Kidney tubule cell (primary cell): Measurements from ENCODE around the gene JAK1.

Source experiments
- DNase-seq: peaks from one replicate; pipeline ENCODE4 v3.0.0-alpha.2; 2018; ENCODE audit warnings: low spot score

Gene JAK1

DNA sequence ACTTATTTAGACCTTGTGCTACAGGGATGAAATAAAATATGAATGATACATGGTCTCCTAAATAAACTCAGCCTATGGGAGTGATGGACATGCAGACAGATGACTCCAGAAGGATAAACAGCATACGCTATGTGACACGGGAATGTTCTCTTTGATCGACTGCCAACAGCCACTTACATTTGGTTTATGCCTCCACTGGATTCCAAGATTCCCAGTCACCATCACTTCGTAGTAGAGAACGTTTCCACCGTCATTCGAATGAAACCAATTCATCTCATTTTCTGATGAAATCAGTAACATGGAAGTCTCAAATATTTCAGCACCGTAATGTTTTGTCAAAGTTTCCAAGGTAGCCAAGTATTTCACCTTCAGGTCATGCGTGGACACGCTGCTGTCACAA lies 99.7 kb downstream of the JAK1 start:
- no peak for DNase-seq

DNA sequence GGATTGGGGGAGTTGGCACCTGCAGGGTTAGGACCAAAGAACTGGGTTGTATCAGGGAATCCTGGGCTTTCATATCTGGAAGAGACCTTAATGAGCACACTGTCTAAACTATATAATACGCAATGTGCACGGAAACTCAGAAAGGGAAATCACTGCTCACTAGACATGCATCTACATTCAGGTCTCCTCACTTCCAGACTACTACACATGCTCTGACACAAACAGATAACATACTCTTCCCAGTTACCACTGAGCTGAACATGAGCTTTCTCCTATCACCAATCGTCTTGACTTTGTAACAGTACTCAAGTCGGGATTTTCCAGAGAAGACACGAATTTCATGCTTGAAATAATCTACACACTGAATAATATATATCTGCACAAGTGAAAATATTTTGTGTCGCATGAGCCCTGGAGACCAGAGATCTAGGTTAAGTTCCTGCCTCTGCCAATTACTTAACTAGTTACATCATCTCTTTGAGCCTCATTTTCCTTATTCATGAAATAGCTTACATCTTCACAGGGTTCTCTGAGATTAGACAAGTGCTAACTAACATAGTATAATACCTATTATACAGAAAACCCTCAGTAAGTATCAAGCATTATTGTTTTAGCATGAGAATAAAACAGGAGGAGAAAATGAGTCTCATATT lies 101.1 kb downstream of the JAK1 start:
- DNase-seq = no peak

DNA sequence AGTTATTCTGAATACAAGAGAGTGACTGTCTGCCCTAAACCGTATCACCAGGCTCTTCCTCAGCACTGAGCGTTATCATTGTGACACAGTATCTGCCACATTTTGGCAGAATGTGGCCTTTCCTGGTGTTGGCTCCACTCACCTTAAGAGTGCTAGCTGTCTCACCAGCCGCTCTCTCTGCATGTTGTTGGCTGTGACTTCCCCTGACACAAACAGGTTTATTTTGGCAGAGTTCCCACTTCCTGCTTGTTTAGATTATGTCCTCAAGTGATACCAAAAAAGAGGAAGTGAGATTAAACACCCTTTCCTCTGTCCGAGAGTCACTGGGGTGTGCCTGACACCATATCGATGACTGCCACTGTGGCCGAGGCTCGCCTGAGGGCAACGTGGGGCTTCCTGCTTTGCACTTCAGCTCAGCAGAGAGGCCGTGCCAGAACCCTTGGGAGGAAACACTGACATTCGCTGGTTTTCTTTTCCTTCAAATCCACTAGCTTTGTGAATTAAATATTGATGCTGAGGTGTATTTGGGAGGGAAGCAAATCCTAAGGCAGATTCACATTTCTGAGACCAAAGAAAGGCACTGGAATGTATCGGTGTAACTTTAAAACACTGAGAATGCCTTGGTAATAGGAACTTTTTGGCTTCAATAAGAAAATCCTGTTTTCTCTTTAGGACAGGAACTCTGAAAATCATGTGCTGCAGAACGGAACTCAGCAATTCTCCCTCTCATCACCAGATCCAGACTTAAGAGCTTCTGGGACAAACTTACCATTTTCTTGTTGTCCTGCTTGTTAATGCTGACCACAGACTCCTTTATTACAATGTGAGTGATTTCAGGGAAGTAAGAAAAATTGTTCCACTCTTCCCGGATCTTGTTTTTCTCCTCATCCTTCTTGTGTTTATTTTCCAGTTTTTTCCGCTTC lies 102.1 kb downstream of the JAK1 start:
- peak; percentile 88 for DNase-seq

DNA sequence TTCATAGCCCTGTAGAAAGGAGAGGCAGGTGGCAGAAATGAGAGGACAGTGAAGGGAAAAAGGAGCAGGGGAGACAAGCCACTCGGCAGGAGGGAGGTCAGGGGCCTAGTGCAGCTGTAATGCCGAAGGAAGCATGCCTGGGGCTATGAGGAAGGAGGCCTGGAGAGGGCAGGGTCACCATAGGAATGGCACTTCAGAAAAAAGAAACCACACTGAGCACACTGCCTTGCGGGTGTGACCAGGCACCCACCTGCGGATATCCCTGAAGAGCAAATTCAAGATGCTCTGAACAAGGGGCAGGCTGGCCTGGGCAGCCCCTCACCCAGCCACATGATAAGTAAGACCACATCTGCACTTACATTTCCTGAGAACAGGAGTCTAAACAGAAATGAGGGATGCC lies 104.7 kb downstream of the JAK1 start:
- peak; percentile 47 for DNase-seq

DNA sequence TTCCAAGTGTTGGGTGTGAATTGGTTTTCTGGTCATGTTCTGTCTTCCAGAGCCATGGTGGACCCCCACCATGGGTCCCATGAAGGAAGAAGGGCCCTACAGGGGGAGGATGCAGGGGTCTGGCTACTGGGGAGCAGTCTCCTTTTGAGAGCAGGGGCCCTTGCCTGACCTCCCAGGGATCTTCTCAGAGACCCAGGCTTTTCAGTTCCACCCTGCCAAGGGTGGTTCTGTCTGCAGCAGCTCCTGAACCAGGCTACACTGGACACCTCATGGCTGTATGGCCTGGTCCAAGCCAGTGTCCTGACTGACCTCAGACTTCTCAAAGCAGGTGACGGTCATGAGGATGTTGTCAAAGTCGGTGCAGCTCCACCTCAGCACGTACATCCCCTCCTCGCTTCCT lies 109.0 kb downstream of the JAK1 start:
- DNase-seq = no peak

DNA sequence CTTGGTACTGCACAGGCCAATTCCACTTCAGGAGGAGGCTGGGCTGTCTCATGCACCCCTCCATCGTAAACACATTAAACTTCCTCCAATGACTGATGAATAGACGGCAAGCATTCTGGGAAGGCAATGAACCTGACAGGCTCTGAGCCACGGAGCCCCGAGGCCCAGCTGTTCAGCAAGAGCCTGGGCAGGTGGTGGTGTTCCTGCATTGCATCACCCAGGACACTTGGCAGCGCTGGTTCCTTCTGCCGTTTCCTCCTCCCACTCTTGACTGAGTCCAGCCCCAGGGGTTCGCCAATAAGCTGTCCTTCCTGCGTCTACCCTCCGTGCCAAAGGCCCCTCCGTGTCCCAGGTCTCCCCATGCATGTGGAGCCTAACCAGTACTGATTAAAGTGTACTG lies 109.8 kb downstream of the JAK1 start:
- peak; percentile 12 for DNase-seq

DNA sequence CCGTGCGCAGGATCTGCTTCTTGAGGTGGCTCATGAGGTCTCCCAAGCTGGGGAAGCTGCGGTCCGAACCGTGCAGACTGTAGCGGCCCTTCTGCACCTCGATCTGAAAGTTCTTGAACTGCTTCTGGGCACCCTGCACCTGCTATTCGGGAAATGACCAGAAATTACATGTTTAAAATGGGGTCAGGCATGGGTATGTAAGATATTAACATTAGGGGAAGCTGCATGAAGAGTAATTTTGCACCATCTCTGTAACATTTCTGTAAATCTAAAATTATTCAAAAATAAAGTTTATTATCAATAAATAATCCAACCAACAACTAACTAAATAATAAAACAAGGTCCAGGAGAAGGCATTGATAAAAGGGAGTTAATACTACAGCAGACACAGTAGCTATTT lies 110.8 kb downstream of the JAK1 start:
- DNase-seq = no peak

DNA sequence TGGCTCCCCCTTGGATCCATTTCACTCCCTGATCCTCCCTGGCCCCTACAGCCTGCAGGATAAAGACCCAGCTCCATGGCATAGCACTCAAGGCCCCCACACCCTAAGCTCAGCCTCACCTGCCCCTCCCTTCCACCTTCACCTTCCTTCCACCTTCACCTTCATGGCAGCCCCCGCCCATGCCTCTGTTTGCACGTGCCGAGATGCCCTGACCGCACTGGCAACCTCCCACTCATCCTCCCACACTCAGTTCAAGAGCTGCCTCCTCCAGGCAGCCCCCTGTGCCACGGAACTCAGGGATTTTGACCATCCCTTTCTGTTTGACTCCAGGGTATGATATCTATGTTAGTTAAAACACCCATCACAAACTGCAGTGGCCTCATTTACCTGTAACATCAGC lies 111.7 kb downstream of the JAK1 start:
- no peak for DNase-seq

DNA sequence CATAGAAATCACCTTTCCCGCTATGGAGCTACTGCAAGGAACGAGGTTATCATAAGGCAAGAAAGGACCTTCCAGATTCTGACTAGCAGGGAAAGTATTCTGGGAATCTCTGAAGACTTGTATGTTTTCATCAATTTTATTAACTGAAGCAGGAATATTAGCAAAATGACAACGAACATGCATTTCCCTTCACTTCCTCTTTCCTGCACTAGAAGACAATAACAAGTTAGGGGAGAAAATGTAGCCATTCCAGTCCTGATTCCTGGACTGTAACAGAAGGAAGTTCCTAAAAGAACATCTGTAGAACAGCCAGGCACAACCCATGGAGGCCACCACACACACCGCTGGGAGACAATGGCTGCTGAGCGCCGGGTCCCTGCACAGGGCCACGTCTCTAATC lies 114.7 kb downstream of the JAK1 start:
- no peak for DNase-seq

DNA sequence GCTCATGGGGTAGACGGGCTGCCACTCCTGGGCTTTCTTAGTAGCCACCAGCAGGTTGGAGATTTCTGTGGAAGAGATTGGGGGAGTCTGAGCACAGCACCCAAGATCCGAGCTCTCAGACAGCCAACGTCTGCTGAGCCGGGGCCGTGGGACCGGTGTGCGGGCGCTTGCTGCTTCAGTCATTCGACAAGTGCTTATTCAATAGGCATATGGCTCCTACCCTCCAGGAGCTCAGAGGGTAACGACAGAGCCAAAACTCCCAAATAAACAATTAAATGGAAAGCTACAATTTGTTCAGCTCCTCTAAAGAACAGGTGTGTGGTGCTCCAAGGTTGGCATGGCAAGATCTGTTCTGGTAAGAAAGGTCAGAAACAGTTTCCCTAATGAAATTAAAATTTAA lies 115.5 kb downstream of the JAK1 start:
- no peak for DNase-seq

DNA sequence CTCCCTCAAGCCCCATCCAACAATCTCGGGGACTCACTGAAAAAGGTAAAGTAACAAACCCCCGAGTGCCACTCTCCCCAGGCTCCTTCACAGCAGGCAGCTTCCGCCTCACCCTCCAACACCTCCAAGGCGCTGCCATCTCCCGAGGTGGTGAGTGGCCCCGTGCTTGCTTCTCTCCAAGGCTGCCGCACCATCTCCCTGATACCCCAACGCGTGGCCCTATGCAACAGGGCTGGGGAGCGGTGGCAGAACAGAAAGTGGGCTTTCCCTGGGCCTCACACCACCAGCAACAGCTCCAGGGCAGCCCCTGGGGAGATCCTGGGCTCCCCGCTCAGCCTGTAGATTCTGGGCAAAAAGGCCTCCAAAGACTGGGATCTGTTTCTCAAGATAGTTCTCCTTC lies 116.4 kb downstream of the JAK1 start:
- DNase-seq = no peak

DNA sequence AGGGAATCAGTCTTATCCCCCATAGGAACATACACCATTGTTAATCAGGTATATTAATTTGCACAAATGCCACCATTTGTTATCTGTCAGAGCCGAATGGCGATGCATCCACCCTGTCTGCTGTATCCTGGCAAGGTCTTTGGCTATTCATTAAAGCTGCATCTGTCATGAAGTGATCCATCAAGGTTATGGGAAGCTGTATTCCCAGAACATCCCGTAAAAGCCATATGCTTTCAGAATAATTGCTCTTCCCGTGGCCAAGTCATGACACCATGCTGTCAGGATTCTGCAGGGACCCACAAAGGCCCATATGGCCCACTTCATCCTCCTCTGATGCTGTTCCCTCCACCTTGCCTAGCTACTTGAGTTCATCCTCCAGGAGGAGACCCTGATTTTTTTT lies 117.5 kb downstream of the JAK1 start:
- DNase-seq = no peak

DNA sequence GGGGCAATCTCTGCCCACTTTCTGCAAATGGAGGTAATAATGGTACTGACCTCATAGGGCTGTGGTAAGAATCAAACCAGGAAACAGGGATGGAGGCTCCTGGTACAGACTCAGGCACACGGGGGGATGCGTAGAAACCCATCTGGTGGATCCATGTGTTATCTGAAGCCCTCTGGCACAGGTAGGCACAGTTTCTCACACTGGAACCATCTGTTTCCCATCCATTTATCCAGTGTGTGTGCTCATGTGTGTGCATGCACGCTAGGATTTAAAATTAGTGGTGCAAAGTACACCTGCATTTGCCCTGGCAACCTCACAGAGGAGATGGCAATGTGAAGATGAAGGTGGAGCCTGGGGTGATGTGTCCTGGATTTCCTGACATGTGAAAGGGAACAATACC lies 118.2 kb downstream of the JAK1 start:
- DNase-seq = no peak

DNA sequence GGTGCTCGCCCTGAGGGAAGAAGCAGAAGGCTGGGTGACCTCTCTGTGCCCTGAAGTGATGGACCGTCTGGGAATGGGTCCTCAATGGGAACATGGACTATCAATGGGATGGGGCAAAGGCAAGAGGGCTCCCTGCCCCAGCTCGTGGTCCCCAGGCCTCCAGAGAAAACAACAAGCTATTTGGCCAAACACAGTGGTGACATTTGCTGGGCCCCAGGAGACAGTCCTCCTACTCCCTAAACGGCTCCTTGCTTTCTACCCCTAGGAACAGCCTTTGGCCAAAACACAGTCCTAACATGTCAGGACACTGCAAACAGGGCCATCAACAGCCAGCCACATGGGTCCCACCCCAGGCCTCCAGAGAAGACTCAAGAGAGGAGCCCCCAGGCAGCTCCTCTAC lies 118.7 kb downstream of the JAK1 start:
- DNase-seq = no peak

DNA sequence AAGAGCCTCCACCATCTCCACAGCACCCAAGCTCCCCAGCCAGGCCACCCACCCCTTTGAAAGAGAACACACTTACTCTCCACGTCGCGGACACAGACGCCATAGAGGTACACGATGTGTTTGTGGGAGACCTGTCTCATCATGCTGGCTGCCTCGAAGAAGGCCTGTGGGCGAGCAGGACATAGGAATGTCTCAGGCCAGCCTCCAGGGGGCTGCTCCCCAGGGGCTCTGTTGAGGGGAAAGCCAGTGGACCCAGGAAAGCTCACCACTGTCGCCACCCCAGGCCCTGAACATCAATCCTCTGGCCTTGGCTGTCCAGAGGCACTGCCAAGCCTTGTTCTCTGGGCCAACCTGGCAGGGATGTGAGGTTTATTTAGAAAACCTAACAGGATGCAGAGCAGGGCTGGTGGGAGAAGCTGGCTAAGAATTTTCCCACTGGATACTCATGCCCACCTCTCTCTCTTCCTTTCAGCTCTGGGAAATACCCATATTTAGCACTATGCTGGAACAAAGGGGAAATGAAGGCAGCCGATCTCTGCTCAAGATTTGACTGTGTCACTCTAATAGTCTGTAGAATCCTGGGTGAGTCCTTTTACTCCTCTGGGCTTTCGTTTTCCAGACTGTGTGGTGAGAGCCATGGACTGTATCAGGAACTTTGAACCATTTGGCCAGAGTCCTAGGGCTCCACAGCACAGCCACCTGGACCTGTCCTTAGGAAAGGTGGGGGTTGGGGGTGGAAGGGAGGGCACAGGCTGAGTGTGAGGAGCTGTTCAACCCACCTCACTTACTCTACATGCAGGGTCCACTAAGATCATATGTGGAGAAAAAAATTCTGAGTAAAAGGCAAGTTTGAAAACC lies 119.5 kb downstream of the JAK1 start:
- no peak for DNase-seq

DNA sequence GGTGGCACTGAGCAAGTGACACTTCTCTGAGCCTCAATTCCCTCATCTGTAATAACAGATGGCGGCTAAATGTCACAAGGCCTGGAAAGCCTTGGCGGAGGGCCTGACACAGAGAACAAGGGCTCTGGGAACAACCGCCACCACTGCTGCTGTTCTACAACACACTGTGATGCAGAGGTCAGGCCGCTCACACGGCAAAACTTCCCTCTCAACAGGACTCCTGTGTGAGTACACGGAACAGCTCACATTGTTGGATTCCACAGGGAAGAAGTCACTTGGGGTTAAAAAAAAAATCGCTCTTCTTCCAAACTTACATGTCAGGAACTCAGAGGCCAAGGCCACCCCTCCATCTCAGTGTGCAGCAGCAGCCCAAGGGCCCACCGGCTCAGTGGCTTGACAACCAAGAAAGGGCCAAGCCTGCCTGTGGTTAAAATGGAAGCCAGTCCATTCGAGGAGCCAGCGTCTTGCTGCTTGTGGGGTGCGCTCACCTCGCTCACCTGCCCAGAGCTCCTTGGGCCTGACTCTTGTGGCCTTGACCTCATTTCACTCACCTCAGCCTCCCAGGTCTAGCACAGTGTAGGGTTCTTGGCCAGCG lies 120.4 kb downstream of the JAK1 start:
- DNase-seq = no peak

DNA sequence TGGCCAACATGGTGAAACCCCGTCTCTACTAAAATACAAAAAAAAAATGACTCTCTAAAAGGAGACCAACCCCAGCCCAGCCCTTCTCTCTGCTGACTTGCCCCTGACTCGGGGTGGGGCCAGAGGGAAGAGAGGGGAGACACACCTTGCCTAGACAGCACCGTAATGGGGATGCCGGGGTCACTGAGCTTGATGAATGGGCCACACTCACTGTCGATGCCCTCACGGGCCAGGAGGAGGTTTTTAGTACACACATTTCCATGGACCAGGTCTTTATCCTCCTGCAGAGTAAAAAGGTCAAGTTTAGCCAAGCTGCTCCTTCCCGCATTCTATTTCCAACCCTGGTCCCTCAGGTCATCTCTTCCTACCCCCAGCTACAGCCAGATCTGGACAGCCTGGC lies 121.7 kb downstream of the JAK1 start:
- no peak for DNase-seq

DNA sequence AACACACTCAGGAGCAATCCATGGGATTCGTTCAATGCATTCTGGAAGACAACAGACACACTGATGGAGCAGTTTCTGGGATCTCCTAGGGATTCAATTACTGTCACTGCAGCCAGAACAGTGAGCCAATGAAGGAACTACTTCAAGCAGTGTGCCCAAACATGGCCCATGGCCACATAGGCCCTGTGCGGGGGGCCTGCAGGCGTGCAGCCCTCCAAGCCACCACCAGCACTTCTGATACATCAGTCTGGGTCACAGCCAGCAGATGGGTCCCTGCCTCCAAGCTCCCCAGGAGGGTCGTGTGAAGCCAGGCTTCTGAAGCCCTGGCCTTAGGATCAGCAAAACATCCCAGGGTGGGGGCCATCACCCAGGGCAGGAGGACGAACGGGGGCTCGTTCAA lies 122.2 kb downstream of the JAK1 start:
- no peak for DNase-seq

DNA sequence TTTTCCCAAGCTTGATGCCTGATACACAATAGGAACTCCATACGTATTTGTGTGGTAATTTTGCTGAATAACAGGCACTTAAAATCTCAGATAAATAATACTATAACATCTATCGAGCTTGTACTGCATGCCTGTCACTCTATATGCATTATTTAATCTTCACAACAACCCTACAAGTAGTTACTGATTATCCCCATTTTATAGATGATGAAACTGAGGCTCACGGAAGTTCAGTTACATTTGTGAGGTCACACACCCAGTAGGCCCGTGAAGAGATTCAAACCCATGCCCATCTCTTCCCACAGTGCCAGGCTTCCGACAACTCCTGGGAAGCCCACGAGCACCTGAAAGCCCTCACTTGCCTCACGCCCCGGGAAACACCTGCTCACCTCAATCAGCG lies 122.7 kb downstream of the JAK1 start:
- DNase-seq = no peak

DNA sequence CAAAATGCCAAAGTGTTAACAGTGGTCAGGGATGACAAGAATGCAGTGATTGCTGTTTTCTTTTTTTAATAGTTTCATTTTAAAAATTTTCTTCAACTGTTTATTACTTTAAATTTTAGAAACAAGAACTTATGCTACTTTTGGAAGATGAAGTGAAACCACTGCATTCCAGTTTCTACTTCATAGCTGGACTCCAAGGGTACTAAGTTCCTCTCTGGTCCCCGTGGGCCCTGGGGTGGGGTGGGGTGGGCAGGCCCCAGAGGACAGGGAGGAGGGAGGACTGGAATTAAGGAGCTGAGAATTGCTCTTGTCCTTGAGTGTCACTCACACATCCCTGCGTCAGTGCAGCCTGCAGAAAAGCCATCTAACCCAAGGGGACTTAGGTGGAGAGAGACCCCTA lies 124.1 kb downstream of the JAK1 start:
- no peak for DNase-seq

DNA sequence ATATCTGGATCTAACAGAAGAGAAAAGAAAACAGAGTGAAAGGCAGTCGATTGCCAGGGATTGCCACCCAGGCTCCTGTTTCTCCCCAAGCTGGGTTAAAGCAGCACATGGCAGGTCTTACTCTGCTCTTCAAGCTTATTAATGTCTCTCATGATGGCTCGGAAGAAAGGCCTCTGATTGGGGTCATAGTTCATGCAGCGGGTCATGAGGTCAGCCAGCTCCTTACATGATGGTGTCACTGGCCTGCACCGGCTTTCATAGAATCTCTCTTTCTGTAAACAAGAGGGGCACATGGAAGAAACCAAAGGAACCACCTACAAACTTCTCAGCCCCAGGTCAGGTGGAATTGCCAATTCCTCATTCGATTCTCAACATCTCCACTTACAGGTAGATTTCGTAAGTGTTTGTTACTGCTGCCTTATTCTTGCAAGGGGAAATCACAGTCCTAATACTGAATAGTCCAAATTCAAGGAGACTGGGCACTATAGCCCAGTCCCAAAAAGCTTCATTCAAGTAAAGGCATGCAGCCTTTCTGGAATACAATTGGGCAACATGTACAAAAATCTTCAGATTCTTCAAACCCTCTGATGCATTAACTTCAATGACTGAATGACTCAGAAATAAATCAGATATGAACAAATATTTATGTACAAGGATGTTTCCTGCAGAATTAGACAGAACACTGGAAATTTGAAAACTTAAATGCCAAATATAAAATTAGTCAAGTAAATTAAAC lies 124.9 kb downstream of the JAK1 start:
- DNase-seq = peak; percentile 23
